Naive thymus-derived CD4-positive, alpha-beta T cell (primary cell): ENCODE data around the gene IHH. TPM values are rescaled to one million over a fixed set of nuclear protein-coding genes. Genes with fewer than 3 reads are reported as not detected.

Experiments
- ATAC-seq: fragments of 150-1000 bp; cut with Tn5 transposase; 2 replicates; pipeline ENCODE4 v1.10.0; 2021; ENCODE audit warnings: mild to moderate bottlenecking, moderate library complexity
- CTCF ChIA-PET: fragments of 350-600 bp; sonication (Branson Sonifier 250); formaldehyde crosslinking; loops from one replicate; lab custom pipeline; 2021; ENCODE audit warnings: antibody characterized with exemption; lab: Charles Lee
- POLR2A ChIA-PET: fragments of 350-600 bp; sonication (Branson Sonifier 250); formaldehyde crosslinking; loops from one replicate; lab custom pipeline; 2021; ENCODE audit warnings: antibody characterized with exemption, inconsistent platforms; lab: Charles Lee
- DNase-seq, 9 donors: peaks; one replicate each; pipeline versions ENCODE4 v3.0.0 to v3.0.0-alpha.2; 2020 to 2022; ENCODE audit warnings: mixed read lengths in 1 of 9
- H3K27ac ChIP-seq: one replicate; pipeline ENCODE4 v1.7.0; 2013; ENCODE audit warnings: mild to moderate bottlenecking, low read depth, low read length, moderate library complexity
- H3K27me3 ChIP-seq, 2 donors: one replicate each; pipeline ENCODE4 v1.7.0; 2013; ENCODE audit warnings: low read length in 2 of 2, mild to moderate bottlenecking in 2 of 2, moderate library complexity in 2 of 2; ENCODE audit not compliant: control insufficient read depth in 2 of 2, insufficient read depth in 2 of 2
- H3K36me3 ChIP-seq, 3 experiments: 1 replicate in 2 of 3; 2 replicates in 1 of 3; pipeline ENCODE4 v1.7.0; 2013; ENCODE audit warnings: low read length in 3 of 3, mild to moderate bottlenecking in 3 of 3, moderate library complexity in 1 of 3; ENCODE audit not compliant: insufficient read depth in 3 of 3, control insufficient read depth in 2 of 3
- H3K4me1 ChIP-seq, 2 donors: one replicate each; pipeline ENCODE4 v1.7.0; 2013; ENCODE audit warnings: low read length in 2 of 2, mild to moderate bottlenecking in 2 of 2, moderate library complexity in 1 of 2; ENCODE audit not compliant: control insufficient read depth in 2 of 2, insufficient read depth in 2 of 2
- H3K4me3 ChIP-seq: 2 replicates; pipeline ENCODE4 v1.7.0; 2013; ENCODE audit warnings: mild to moderate bottlenecking, low read length
- H3K9me3 ChIP-seq, 3 experiments: 1 replicate in 2 of 3; 2 replicates in 1 of 3; pipeline ENCODE4 v1.7.0; 2013; ENCODE audit warnings: low read length in 3 of 3; ENCODE audit not compliant: control insufficient read depth in 2 of 3
- H3K27ac Mint-ChIP-seq, 9 donors: one replicate each; pipeline ENCODE4 v1.8.0; 2020 to 2022; ENCODE audit warnings: mixed read lengths in 9 of 9, mild to moderate bottlenecking in 8 of 9, moderate library complexity in 5 of 9, inconsistent platforms in 2 of 9
- H3K27me3 Mint-ChIP-seq, 5 donors: one replicate each; pipeline ENCODE4 v1.8.0; 2021 to 2022; ENCODE audit warnings: mixed read lengths in 5 of 5, mild to moderate bottlenecking in 1 of 5
- H3K36me3 Mint-ChIP-seq, 5 donors: one replicate each; pipeline ENCODE4 v1.8.0; 2020 to 2022; ENCODE audit warnings: mixed read lengths in 5 of 5, mild to moderate bottlenecking in 3 of 5, inconsistent platforms in 1 of 5
- H3K4me1 Mint-ChIP-seq, 7 donors: one replicate each; pipeline ENCODE4 v1.8.0; 2020 to 2022; ENCODE audit warnings: mixed read lengths in 7 of 7, mild to moderate bottlenecking in 3 of 7, inconsistent platforms in 1 of 7
- H3K4me3 Mint-ChIP-seq, 10 donors: one replicate each; pipeline ENCODE4 v1.8.0; 2020 to 2022; ENCODE audit warnings: mild to moderate bottlenecking in 10 of 10, mixed read lengths in 10 of 10, moderate library complexity in 6 of 10, inconsistent platforms in 2 of 10
- H3K9me3 Mint-ChIP-seq, 11 donors: one replicate each; pipeline ENCODE4 v1.8.0; 2020 to 2022; ENCODE audit warnings: mixed read lengths in 11 of 11, mild to moderate bottlenecking in 4 of 11, inconsistent platforms in 1 of 11, moderate library complexity in 1 of 11
- intact Hi-C, 2 donors: fragments of 100-400 bp; cut with micrococcal nuclease; formaldehyde crosslinking; loops; one replicate each; pipeline ENCODE4 v1.15.1; 2023
- polyA plus RNA-seq, 2 donors: library from polyadenylated mRNA; unstranded; fragments of 300-500 nt; fragmentation: Illumina TruSeq; gene quantifications; one replicate each; pipeline ENCODE4 v1.2.3, GENCODE V29; 2021
- total RNA-seq, 6 experiments: library from RNA in 5 of 6; stranded (reverse) in 5 of 6; gene quantifications; 1 replicate in 5 of 6; 2 replicates in 1 of 6; pipeline ENCODE4 v1.2.3 and lab custom pipeline; 2021 to 2026

The IHH gene
- total and polyA plus RNA-seq, 7 experiments from 2014 or later, result 0.17 to 0.24 TPM; not detected in 5

- Histone ChIP-seq H3K27me3 (peaks cover 0 to 3% of the 10 kb centered on the region in 2 donors), H3K27ac (no peak overlapping the region), H3K4me1 (peaks cover 0 to under 1% of the 10 kb centered on the region in 2 donors), H3K4me3 (no peak overlapping the region), H3K9me3 (peaks cover 0 to 5% (median 0%) of the 10 kb centered on the region in 3 experiments), H3K36me3 (no peaks in the 10 kb centered on the region)
- peaks cover 0 to 2% (median under 1%) of the 10 kb centered on the region in 7 donors for H3K4me1 Mint-ChIP-seq
- peak overlapping the region in 1 of 9 donors; percentile 32 for H3K27ac Mint-ChIP-seq
- H3K4me3 Mint-ChIP-seq, result no peak overlapping the region
- H3K27me3 Mint-ChIP-seq, result peaks cover 45 to 75% (median 62%) of the 10 kb centered on the region in 5 donors
- DNase-seq (no peak), ATAC-seq (no peak)
- POLR2A ChIA-PET, result no interaction called here
- intact Hi-C loops, result no loop called here
- H3K36me3 Mint-ChIP-seq, result no peaks in the 10 kb centered on the region
- peaks cover 0 to 6% (median 0%) of the 10 kb centered on the region in 11 donors for H3K9me3 Mint-ChIP-seq
- CTCF ChIA-PET, result interaction anchor here (0.7 kb wide), 1 partner anchor 45 kb away, joined by 3 read pairs; no protein-coding TSS in a partner anchor
These were observed 24.8 kb downstream of the IHH start for GRCh38 chr2:219035942-219036341.

- intact Hi-C loops, result no loop called here
- Histone ChIP-seq H3K36me3 (no peaks in the 10 kb centered on the region), H3K4me3 (no peak overlapping the region), H3K27me3 (peaks cover 0 to 3% of the 10 kb centered on the region in 2 donors), H3K9me3 (peaks cover 0 to 5% (median 0%) of the 10 kb centered on the region in 3 experiments), H3K4me1 (no peaks in the 10 kb centered on the region), H3K27ac (no peak overlapping the region)
- no peak overlapping the region for H3K27ac Mint-ChIP-seq
- no peak for DNase-seq
- no peak for ATAC-seq
- ChIA-PET POLR2A (no interaction called here), CTCF (no interaction called here)
- H3K27me3 Mint-ChIP-seq, result peaks cover 38 to 66% (median 55%) of the 10 kb centered on the region in 5 donors
- H3K9me3 Mint-ChIP-seq, result peaks cover 0 to 6% (median 0%) of the 10 kb centered on the region in 11 donors
- H3K4me3 Mint-ChIP-seq, result no peak overlapping the region
- no peaks in the 10 kb centered on the region for H3K36me3 Mint-ChIP-seq
- no peaks in the 10 kb centered on the region for H3K4me1 Mint-ChIP-seq
These were observed 25.9 kb downstream of the IHH start for GRCh38 chr2:219034823-219035222.

GRCh38 chr2:219032051-219032745, 28.5 kb downstream of the IHH start:
- ChIA-PET CTCF (no interaction called here), POLR2A (no interaction called here)
- Mint-ChIP-seq H3K4me1 (no peaks in the 10 kb centered on the region), H3K27ac (no peak overlapping the region), H3K27me3 (peaks cover 27 to 56% (median 38%) of the 10 kb centered on the region in 5 donors), H3K36me3 (no peaks in the 10 kb centered on the region), H3K9me3 (no peaks in the 10 kb centered on the region), H3K4me3 (no peak overlapping the region)
- Histone ChIP-seq H3K36me3 (no peaks in the 10 kb centered on the region), H3K27me3 (peaks cover 0 to 3% of the 10 kb centered on the region in 2 donors), H3K9me3 (no peaks in the 10 kb centered on the region), H3K27ac (no peak overlapping the region), H3K4me1 (no peaks in the 10 kb centered on the region), H3K4me3 (no peak overlapping the region)
- intact Hi-C loops, result no loop called here
- DNase-seq (no peak), ATAC-seq (no peak)

- Histone ChIP-seq H3K4me1 (no peaks in the 10 kb centered on the region), H3K4me3 (no peak overlapping the region), H3K27ac (no peak overlapping the region), H3K36me3 (no peaks in the 10 kb centered on the region), H3K27me3 (peaks cover 0 to 3% of the 10 kb centered on the region in 2 donors), H3K9me3 (no peaks in the 10 kb centered on the region)
- Mint-ChIP-seq H3K27ac (no peak overlapping the region), H3K9me3 (no peaks in the 10 kb centered on the region), H3K36me3 (no peaks in the 10 kb centered on the region), H3K27me3 (peaks cover 21 to 48% (median 37%) of the 10 kb centered on the region in 5 donors), H3K4me3 (no peak overlapping the region), H3K4me1 (no peaks in the 10 kb centered on the region)
- ATAC-seq, result no peak
- ChIA-PET CTCF (interaction anchor here (0.6 to 2.5 kb wide), 4 partner anchors 10 to 399 kb away, joined by 3 to 12 read pairs (median 6); partner anchors contain the start of gene CFAP65), POLR2A (interaction anchor here (0.6 kb wide), 1 partner anchor 201 kb away, joined by 3 read pairs; no protein-coding TSS in a partner anchor)
- intact Hi-C loops, result no loop called here
- DNase-seq, result no peak
These were observed 29.5 kb downstream of the IHH start for GRCh38 chr2:219031005-219031738.

GRCh38 chr2:219030177-219030940, 30.4 kb downstream of the IHH start:
- ChIA-PET CTCF (interaction anchor here (0.7 to 2.5 kb wide), 11 partner anchors 10 to 318 kb away, joined by 3 to 12 read pairs (median 4); partner anchors contain the start of gene CFAP65), POLR2A (interaction anchor here (0.6 kb wide), 1 partner anchor 202 kb away, joined by 3 read pairs; no protein-coding TSS in a partner anchor)
- Histone ChIP-seq H3K27me3 (peaks cover 0 to 3% of the 10 kb centered on the region in 2 donors), H3K36me3 (no peaks in the 10 kb centered on the region), H3K4me3 (no peak overlapping the region), H3K27ac (no peak overlapping the region), H3K9me3 (no peaks in the 10 kb centered on the region), H3K4me1 (no peaks in the 10 kb centered on the region)
- Mint-ChIP-seq H3K9me3 (no peaks in the 10 kb centered on the region), H3K36me3 (no peaks in the 10 kb centered on the region), H3K4me3 (no peak overlapping the region), H3K27me3 (peaks cover 21 to 42% (median 34%) of the 10 kb centered on the region in 5 donors), H3K27ac (no peak overlapping the region), H3K4me1 (no peaks in the 10 kb centered on the region)
- ATAC-seq, result peak; percentile 9
- intact Hi-C loops, result no loop called here
- no peak for DNase-seq

- ATAC-seq (peak; percentile 90), DNase-seq (peak; percentile 60 to 79 (median 71))
- Histone ChIP-seq H3K36me3 (no peaks in the 10 kb centered on the region), H3K27ac (no peak overlapping the region), H3K4me1 (no peaks in the 10 kb centered on the region), H3K4me3 (no peak overlapping the region), H3K27me3 (peaks cover 0 to 3% of the 10 kb centered on the region in 2 donors), H3K9me3 (no peaks in the 10 kb centered on the region)
- Mint-ChIP-seq H3K4me1 (no peaks in the 10 kb centered on the region), H3K36me3 (no peaks in the 10 kb centered on the region), H3K9me3 (no peaks in the 10 kb centered on the region), H3K27ac (peak overlapping the region in 1 of 9 donors; percentile 14), H3K27me3 (peaks cover 21 to 41% (median 28%) of the 10 kb centered on the region in 5 donors), H3K4me3 (no peak overlapping the region)
- ChIA-PET POLR2A (no interaction called here), CTCF (interaction anchor here (0.7 to 2.5 kb wide), 11 partner anchors 11 to 318 kb away, joined by 3 to 12 read pairs (median 4); partner anchors contain the start of gene CFAP65)
- intact Hi-C loops, result loop anchor here (1.0 kb wide), 4 partner anchors 29 to 176 kb away; no protein-coding TSS in a partner anchor
These were observed 30.9 kb downstream of the IHH start for GRCh38 chr2:219029829-219030165.
